Measurements from ENCODE around the gene TCIRG1. TPM values are rescaled to one million over a fixed set of nuclear protein-coding genes. Genes with fewer than 3 reads are reported as not detected.

Gene TCIRG1
- total RNA-seq, 1 experiment from 2014 or later = 158 TPM

DNA sequence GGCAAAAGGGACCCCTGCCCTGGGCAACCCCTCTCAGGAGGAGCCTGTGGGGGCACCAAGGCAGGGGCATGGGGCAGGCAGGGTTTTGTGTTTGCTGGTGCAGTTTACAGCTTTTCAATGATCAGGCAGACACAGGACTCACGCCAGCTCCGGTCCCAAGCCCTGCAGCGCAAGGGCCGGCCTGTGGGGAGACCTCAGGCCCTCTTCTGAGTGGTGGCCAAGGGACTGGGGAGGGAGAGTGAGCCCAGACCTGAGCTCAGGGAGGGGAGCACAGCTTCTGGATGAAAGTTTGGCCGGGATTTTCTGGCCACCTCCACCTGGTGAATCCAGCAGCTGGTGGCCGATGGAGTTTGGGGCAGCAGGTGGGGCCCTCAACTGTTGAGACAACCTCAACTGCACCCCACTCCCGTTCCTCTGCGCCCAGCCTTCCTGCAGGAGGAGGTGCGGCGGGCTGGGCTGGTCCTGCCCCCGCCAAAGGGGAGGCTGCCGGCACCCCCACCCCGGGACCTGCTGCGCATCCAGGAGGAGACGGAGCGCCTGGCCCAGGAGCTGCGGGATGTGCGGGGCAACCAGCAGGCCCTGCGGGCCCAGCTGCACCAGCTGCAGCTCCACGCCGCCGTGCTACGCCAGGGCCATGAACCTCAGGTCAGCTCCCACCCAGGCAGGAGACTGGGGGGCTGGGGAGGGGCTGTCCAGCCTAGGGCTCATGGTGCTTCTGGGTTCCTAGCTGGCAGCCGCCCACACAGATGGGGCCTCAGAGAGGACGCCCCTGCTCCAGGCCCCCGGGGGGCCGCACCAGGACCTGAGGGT lies 3.6 kb downstream of the TCIRG1 start:
- POLR2A ChIA-PET = no interaction called here
- in situ Hi-C loops (cut with HindIII; ENCODE audit: low pct_unique_long_range_greater_than_20kb, low sequenced_read_pairs) (no loop called here), intact Hi-C loops (cut with micrococcal nuclease; ENCODE audit: unreplicated experiment) (no loop called here)
- DNase-seq (ENCODE audit: low read depth, low spot score) = no peak
- peaks cover 33% of the 10 kb centered on the region for H3K4me1 ChIP-seq (ENCODE audit: control insufficient read depth, insufficient read depth, low read length)
- CTCF ChIA-PET = interaction anchor here (0.6 kb wide), 1 partner anchor 23 kb away, joined by 3 read pairs; no protein-coding TSS in a partner anchor
- no peak overlapping the region for H3K27ac ChIP-seq (ENCODE audit: low read length)
- H3K27me3 ChIP-seq (ENCODE audit: control insufficient read depth, insufficient read depth, low read length) = no peaks in the 10 kb centered on the region
- H3K36me3 ChIP-seq (ENCODE audit: control insufficient read depth, insufficient read depth, low read length) = peaks cover 2% of the 10 kb centered on the region; the same call in 1 of the 2 replicates
- no TSS peak for BruUV-seq (replicated peaks)
- ATAC-seq = no peak
- H3K4me3 ChIP-seq (ENCODE audit: low read depth in 2 of 2, low read length in 2 of 2) = no peak overlapping the region
- H3K9me3 ChIP-seq (ENCODE audit: control insufficient read depth, insufficient read depth, low read depth, low read length) = no peaks in the 10 kb centered on the region
- TF ChIP-seq REST (IDR thresholded peaks at IDR 0.05; ENCODE audit: insufficient read depth in 1 of 2, low read depth in 2 of 2, low read length in 1 of 2) = no peak
- TF ChIP-seq CTCF (IDR thresholded peaks at IDR 0.05) = no peak
- no peak for TF ChIP-seq POLR2AphosphoS5 (IDR thresholded peaks at IDR 0.05; ENCODE audit: low read depth, low read length)
- TF ChIP-seq SIN3A (IDR thresholded peaks at IDR 0.05; ENCODE audit: borderline replicate concordance, insufficient read depth, low read depth, low read length) = no peak
- TF ChIP-seq TCF7L2 (IDR thresholded peaks at IDR 0.05; ENCODE audit: low read depth, low read length) = no peak

DNA sequence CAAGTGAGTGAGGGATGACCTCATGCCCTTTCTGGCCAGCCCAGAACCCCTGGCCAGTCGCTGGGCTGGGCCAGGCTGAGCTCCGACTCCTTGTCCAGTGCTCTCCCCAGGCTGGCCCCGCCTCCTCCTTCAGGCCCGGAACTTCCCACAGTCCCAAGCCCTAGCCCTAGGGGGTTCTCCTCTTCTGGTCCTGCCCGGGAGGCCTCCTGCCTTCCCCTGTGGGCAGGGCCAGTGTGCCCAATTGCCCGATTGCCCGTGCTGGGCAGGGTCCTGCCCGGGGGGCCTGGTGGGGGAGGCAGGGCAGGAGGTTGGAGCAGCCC lies 4.2 kb downstream of the TCIRG1 start:
- Histone ChIP-seq H3K4me3 (ENCODE audit: low read depth in 2 of 2, low read length in 2 of 2) (no peak overlapping the region), H3K36me3 (ENCODE audit: control insufficient read depth, insufficient read depth, low read length) (peaks cover 2% of the 10 kb centered on the region; the same call in 1 of the 2 replicates), H3K27me3 (ENCODE audit: control insufficient read depth, insufficient read depth, low read length) (no peaks in the 10 kb centered on the region), H3K4me1 (ENCODE audit: control insufficient read depth, insufficient read depth, low read length) (peaks cover 28% of the 10 kb centered on the region), H3K9me3 (ENCODE audit: control insufficient read depth, insufficient read depth, low read depth, low read length) (no peaks in the 10 kb centered on the region), H3K27ac (ENCODE audit: low read length) (no peak overlapping the region)
- ATAC-seq (no peak), DNase-seq (ENCODE audit: low read depth, low spot score) (no peak)
- in situ Hi-C loops (cut with HindIII; ENCODE audit: low pct_unique_long_range_greater_than_20kb, low sequenced_read_pairs) (no loop called here), intact Hi-C loops (cut with micrococcal nuclease; ENCODE audit: unreplicated experiment) (no loop called here)
- ChIA-PET CTCF (interaction anchor here (0.6 kb wide), 1 partner anchor 22 kb away, joined by 3 read pairs; no protein-coding TSS in a partner anchor), POLR2A (no interaction called here)
- no peak for TF ChIP-seq SIN3A (IDR thresholded peaks at IDR 0.05; ENCODE audit: borderline replicate concordance, insufficient read depth, low read depth, low read length)
- no peak for TF ChIP-seq CTCF (IDR thresholded peaks at IDR 0.05)
- TF ChIP-seq REST (IDR thresholded peaks at IDR 0.05; ENCODE audit: insufficient read depth in 1 of 2, low read depth in 2 of 2, low read length in 1 of 2) = no peak
- TF ChIP-seq POLR2AphosphoS5 (IDR thresholded peaks at IDR 0.05; ENCODE audit: low read depth, low read length) = no peak
- TF ChIP-seq TCF7L2 (IDR thresholded peaks at IDR 0.05; ENCODE audit: low read depth, low read length) = no peak
- no TSS peak for BruUV-seq (replicated peaks)

Measured in Panc1 (cell line).